Spinal cord (tissue), 4 donors: ENCODE measurements around the gene ZNF624. TPM values are rescaled to one million over a fixed set of nuclear protein-coding genes. Genes with fewer than 3 reads are reported as not detected.

Experiments
- polyA plus RNA-seq, 2 donors: library from polyadenylated mRNA; unstranded; fragments of 120-200 nt; gene quantifications; one replicate each; pipeline ENCODE4 v1.2.1, GENCODE V29; 2013; ENCODE audit not compliant: insufficient read length in 2 of 2
- small RNA-seq: library from RNA; depleted of rRNA; stranded (forward); fragments of <200 nt; gene quantifications from one replicate; pipeline ENCODE3, GENCODE V24; 2014; ENCODE audit warnings: low replicate concordance
- total RNA-seq, 2 donors: library from RNA; depleted of rRNA in 1 of 2; stranded (reverse); fragments of 120-200 nt in 1 of 2; fragments of >200 nt in 1 of 2; gene quantifications; one replicate each; pipeline versions ENCODE4 v1.2.3 to v1.2.4, GENCODE V29; 2013 to 2014

Gene ZNF624
- total and polyA plus RNA-seq, 4 donors = 7.5 to 19.3 (median 14.1) TPM

Small RNA genes within 50 kb of the gene (small RNA-seq; reads per million reads assigned to genes)
- not detected for gene RNU6-405P

Other genes starting within 250 kb of the ZNF624 start
- 10 to 100 TPM in 1 of 2 donors, 1 to 10 TPM in 1; 4.5 to 19.3 TPM for gene TRPV2, start 238.3 kb downstream of the ZNF624 start, total RNA-seq
- 10 to 100 TPM; 16.5 to 17.2 TPM for gene TRPV2, start 238.3 kb downstream of the ZNF624 start, polyA plus RNA-seq
- 1 to 10 TPM; 6.1 to 6.9 TPM for gene LRRC75A, start 161.7 kb downstream of the ZNF624 start, total RNA-seq
- 10 to 100 TPM; 12.0 to 12.9 TPM for gene LRRC75A, start 161.7 kb downstream of the ZNF624 start, polyA plus RNA-seq
- gene ZNF287, start 84.6 kb downstream of the ZNF624 start, total RNA-seq = 10 to 100 TPM; 17.2 to 18.7 TPM
- 10 to 100 TPM in 1 of 2 donors, 1 to 10 TPM in 1; 7.3 to 11.4 TPM for gene ZNF287, start 84.6 kb downstream of the ZNF624 start, polyA plus RNA-seq
- 10 to 100 TPM; 10.0 to 13.7 TPM for gene CCDC144A, start 36.4 kb upstream of the ZNF624 start, total RNA-seq
- 1 to 10 TPM; 1.8 to 6.3 TPM for gene CCDC144A, start 36.4 kb upstream of the ZNF624 start, polyA plus RNA-seq